HEK293 (cell line): Measurements from ENCODE around the gene TICRR.

Experiments used
- BCL11A ChIP-seq: fragments of 450-650 bp; formaldehyde crosslinking; IDR thresholded peaks from 2 replicates; pipeline ENCODE4 v1.5.1; 2016; ENCODE audit warnings: low read depth, missing biosample characterization, missing genetic modification characterization
- BCL11B ChIP-seq: fragments of 450-650 bp; formaldehyde crosslinking; IDR thresholded peaks from 2 replicates; pipeline ENCODE4 v1.5.1; 2016; ENCODE audit warnings: low read depth, missing biosample characterization, missing genetic modification characterization
- EGR2 ChIP-seq: fragments of 450-650 bp; formaldehyde crosslinking; IDR thresholded peaks from 2 replicates; pipeline ENCODE4 v1.5.1; 2016; ENCODE audit warnings: low read depth, missing biosample characterization, missing genetic modification characterization
- GFI1B ChIP-seq: fragments of 450-650 bp; formaldehyde crosslinking; IDR thresholded peaks from 2 replicates; pipeline ENCODE4 v1.5.1; 2016; ENCODE audit warnings: missing biosample characterization, missing genetic modification characterization
- KLF7 ChIP-seq: fragments of 450-650 bp; formaldehyde crosslinking; IDR thresholded peaks from 2 replicates; pipeline ENCODE4 v1.5.1; 2016; ENCODE audit warnings: missing biosample characterization, missing genetic modification characterization, borderline replicate concordance
- KLF8 ChIP-seq: fragments of 450-650 bp; formaldehyde crosslinking; IDR thresholded peaks from 2 replicates; pipeline ENCODE4 v1.5.1; 2016; ENCODE audit warnings: missing biosample characterization, missing genetic modification characterization
- SP7 ChIP-seq: fragments of 450-650 bp; formaldehyde crosslinking; IDR thresholded peaks from 2 replicates; pipeline ENCODE4 v1.5.1; 2016; ENCODE audit warnings: missing biosample characterization, missing genetic modification characterization
- WT1 ChIP-seq: fragments of 450-650 bp; formaldehyde crosslinking; IDR thresholded peaks from 2 replicates; pipeline ENCODE4 v1.5.1; 2016; ENCODE audit warnings: missing biosample characterization, missing genetic modification characterization
- ZFP37 ChIP-seq: fragments of 450-650 bp; formaldehyde crosslinking; IDR thresholded peaks from 2 replicates; pipeline ENCODE4 v1.5.1; 2016; ENCODE audit warnings: missing biosample characterization, missing genetic modification characterization
- ZIC2 ChIP-seq: fragments of 450-650 bp; formaldehyde crosslinking; IDR thresholded peaks from 2 replicates; pipeline ENCODE4 v1.5.1; 2016; ENCODE audit warnings: missing biosample characterization, missing genetic modification characterization
- ZNF155 ChIP-seq: fragments of 450-650 bp; formaldehyde crosslinking; IDR thresholded peaks from 2 replicates; pipeline ENCODE4 v1.5.1; 2016; ENCODE audit warnings: missing biosample characterization, missing genetic modification characterization
- ZNF24 ChIP-seq: fragments of 450-650 bp; formaldehyde crosslinking; IDR thresholded peaks from 2 replicates; pipeline ENCODE4 v1.5.1; 2016; ENCODE audit warnings: missing biosample characterization, missing genetic modification characterization
- ZNF366 ChIP-seq: fragments of 450-650 bp; formaldehyde crosslinking; conservative IDR thresholded peaks from 2 replicates; pipeline ENCODE4 v1.5.1; 2016; ENCODE audit warnings: missing biosample characterization, missing genetic modification characterization
- ZNF48 ChIP-seq: fragments of 450-650 bp; formaldehyde crosslinking; IDR thresholded peaks from 2 replicates; pipeline ENCODE4 v1.5.1; 2016; ENCODE audit warnings: missing biosample characterization, missing genetic modification characterization
- ZNF521 ChIP-seq: fragments of 450-650 bp; formaldehyde crosslinking; IDR thresholded peaks from 2 replicates; pipeline ENCODE4 v1.5.1; 2017; ENCODE audit warnings: missing biosample characterization, mild to moderate bottlenecking, missing genetic modification characterization
- ZNF549 ChIP-seq: fragments of 450-650 bp; IDR thresholded peaks from 2 replicates; pipeline ENCODE4 v1.5.1; 2018; ENCODE audit warnings: missing biosample characterization, missing genetic modification characterization, mild to moderate bottlenecking, inconsistent platforms, moderate library complexity
- ZNF654 ChIP-seq: fragments of 450-650 bp; formaldehyde crosslinking; IDR thresholded peaks from 2 replicates; pipeline ENCODE4 v1.5.1; 2016; ENCODE audit warnings: low read depth, missing biosample characterization, missing genetic modification characterization
- ZNF677 ChIP-seq: fragments of 450-650 bp; IDR thresholded peaks from 2 replicates; pipeline ENCODE4 v1.5.0; 2018; ENCODE audit warnings: missing biosample characterization, mild to moderate bottlenecking, missing genetic modification characterization, moderate library complexity
- ZNF837 ChIP-seq: fragments of 450-650 bp; formaldehyde crosslinking; IDR thresholded peaks from 2 replicates; pipeline ENCODE4 v1.5.1; 2016; ENCODE audit warnings: missing biosample characterization, missing genetic modification characterization
- ZXDB ChIP-seq: fragments of 450-650 bp; formaldehyde crosslinking; IDR thresholded peaks from 2 replicates; pipeline ENCODE4 v1.5.1; 2016; ENCODE audit warnings: missing biosample characterization, missing genetic modification characterization
- TF ChIP-seq, protein P1 (sequence below): fragments of 450-650 bp; formaldehyde crosslinking; IDR thresholded peaks from 2 replicates; pipeline ENCODE4 v1.5.1; 2016; ENCODE audit warnings: missing biosample characterization, missing genetic modification characterization, borderline replicate concordance
- TF ChIP-seq, protein P2 (sequence below): fragments of 450-650 bp; formaldehyde crosslinking; IDR thresholded peaks from 2 replicates; pipeline ENCODE4 v1.5.1; 2016; ENCODE audit warnings: missing biosample characterization, missing genetic modification characterization
- TF ChIP-seq, protein P3 (sequence below): fragments of 450-650 bp; formaldehyde crosslinking; IDR thresholded peaks from 2 replicates; pipeline ENCODE4 v1.5.1; 2016; ENCODE audit warnings: missing biosample characterization, missing genetic modification characterization
- TF ChIP-seq, protein P4 (sequence below): fragments of 450-650 bp; formaldehyde crosslinking; IDR thresholded peaks from 2 replicates; pipeline ENCODE4 v1.5.1; 2016; ENCODE audit warnings: missing biosample characterization, missing genetic modification characterization
- TF ChIP-seq, protein P5 (sequence below): fragments of 450-650 bp; formaldehyde crosslinking; IDR thresholded peaks from 2 replicates; pipeline ENCODE4 v1.5.1; 2016; ENCODE audit warnings: missing biosample characterization, missing genetic modification characterization
- TF ChIP-seq, protein P6 (sequence below): fragments of 450-650 bp; formaldehyde crosslinking; IDR thresholded peaks from 2 replicates; pipeline ENCODE4 v1.5.1; 2016; ENCODE audit warnings: missing biosample characterization, missing genetic modification characterization

Gene TICRR

DNA sequence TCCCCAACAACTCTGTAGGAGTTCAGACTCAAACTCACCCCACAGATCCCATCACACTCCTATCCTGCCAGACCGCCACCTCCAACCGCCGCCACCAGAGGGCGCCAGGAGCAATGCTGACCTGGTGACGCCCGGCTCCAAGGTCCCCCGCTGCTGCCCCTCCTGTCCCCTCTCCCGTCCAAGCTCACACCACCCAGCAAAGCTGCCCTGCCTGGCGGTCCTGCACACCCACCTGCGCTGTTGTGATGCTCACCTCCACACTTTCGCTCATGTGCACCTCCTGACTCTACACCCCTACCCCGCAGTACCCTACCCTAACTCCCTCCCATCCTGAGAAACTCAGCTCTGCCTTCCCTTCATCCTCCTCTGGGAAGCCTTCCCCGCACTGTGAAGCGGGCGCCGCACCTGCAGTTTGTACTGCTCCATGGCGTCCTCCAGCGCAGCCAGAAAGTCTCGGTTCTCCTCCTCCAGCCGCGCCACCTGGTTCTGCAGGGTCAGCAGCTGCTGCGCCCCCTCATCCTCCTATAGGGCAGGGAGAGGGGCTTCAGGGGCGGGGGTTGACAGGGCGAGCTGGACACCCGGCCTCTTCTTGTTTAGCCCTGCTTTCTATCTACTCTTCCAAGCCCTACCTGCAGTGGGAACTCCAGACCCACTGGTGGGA, 72.1 kb downstream of the TICRR start (continued):
- no peak for TF ChIP-seq ZNF654 (tag by site-specific recombination)
- peak; percentile 34; the same call in 1 of the 2 replicates for TF ChIP-seq KLF7 (tag by site-specific recombination)
- TF ChIP-seq ZNF549 (tag by site-specific recombination): no peak
- TF ChIP-seq ZNF677 (tag by site-specific recombination): no peak
- TF ChIP-seq SP7 (tag by site-specific recombination): peak; percentile 39; the same call in 1 of the 2 replicates
- TF ChIP-seq ZNF366 (tag by site-specific recombination): peak; percentile 59
- peak; percentile 31; the same call in 1 of the 2 replicates for TF ChIP-seq ZIC2 (tag by site-specific recombination)
- TF ChIP-seq, protein P1, sequence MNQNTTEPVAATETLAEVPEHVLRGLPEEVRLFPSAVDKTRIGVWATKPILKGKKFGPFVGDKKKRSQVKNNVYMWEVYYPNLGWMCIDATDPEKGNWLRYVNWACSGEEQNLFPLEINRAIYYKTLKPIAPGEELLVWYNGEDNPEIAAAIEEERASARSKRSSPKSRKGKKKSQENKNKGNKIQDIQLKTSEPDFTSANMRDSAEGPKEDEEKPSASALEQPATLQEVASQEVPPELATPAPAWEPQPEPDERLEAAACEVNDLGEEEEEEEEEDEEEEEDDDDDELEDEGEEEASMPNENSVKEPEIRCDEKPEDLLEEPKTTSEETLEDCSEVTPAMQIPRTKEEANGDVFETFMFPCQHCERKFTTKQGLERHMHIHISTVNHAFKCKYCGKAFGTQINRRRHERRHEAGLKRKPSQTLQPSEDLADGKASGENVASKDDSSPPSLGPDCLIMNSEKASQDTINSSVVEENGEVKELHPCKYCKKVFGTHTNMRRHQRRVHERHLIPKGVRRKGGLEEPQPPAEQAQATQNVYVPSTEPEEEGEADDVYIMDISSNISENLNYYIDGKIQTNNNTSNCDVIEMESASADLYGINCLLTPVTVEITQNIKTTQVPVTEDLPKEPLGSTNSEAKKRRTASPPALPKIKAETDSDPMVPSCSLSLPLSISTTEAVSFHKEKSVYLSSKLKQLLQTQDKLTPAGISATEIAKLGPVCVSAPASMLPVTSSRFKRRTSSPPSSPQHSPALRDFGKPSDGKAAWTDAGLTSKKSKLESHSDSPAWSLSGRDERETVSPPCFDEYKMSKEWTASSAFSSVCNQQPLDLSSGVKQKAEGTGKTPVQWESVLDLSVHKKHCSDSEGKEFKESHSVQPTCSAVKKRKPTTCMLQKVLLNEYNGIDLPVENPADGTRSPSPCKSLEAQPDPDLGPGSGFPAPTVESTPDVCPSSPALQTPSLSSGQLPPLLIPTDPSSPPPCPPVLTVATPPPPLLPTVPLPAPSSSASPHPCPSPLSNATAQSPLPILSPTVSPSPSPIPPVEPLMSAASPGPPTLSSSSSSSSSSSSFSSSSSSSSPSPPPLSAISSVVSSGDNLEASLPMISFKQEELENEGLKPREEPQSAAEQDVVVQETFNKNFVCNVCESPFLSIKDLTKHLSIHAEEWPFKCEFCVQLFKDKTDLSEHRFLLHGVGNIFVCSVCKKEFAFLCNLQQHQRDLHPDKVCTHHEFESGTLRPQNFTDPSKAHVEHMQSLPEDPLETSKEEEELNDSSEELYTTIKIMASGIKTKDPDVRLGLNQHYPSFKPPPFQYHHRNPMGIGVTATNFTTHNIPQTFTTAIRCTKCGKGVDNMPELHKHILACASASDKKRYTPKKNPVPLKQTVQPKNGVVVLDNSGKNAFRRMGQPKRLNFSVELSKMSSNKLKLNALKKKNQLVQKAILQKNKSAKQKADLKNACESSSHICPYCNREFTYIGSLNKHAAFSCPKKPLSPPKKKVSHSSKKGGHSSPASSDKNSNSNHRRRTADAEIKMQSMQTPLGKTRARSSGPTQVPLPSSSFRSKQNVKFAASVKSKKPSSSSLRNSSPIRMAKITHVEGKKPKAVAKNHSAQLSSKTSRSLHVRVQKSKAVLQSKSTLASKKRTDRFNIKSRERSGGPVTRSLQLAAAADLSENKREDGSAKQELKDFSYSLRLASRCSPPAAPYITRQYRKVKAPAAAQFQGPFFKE: 0 out of 2 replicates have a peak, but pooled peaks have one; percentile 54
- TF ChIP-seq ZNF155 (tag by site-specific recombination): no peak
- TF ChIP-seq ZNF837 (tag by site-specific recombination): no peak
- TF ChIP-seq, protein P2, sequence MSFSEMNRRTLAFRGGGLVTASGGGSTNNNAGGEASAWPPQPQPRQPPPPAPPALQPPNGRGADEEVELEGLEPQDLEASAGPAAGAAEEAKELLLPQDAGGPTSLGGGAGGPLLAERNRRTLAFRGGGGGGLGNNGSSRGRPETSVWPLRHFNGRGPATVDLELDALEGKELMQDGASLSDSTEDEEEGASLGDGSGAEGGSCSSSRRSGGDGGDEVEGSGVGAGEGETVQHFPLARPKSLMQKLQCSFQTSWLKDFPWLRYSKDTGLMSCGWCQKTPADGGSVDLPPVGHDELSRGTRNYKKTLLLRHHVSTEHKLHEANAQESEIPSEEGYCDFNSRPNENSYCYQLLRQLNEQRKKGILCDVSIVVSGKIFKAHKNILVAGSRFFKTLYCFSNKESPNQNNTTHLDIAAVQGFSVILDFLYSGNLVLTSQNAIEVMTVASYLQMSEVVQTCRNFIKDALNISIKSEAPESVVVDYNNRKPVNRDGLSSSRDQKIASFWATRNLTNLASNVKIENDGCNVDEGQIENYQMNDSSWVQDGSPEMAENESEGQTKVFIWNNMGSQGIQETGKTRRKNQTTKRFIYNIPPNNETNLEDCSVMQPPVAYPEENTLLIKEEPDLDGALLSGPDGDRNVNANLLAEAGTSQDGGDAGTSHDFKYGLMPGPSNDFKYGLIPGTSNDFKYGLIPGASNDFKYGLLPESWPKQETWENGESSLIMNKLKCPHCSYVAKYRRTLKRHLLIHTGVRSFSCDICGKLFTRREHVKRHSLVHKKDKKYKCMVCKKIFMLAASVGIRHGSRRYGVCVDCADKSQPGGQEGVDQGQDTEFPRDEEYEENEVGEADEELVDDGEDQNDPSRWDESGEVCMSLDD (tag by site-specific recombination): peak; percentile 62; the same call in 1 of the 2 replicates
- TF ChIP-seq, protein P3, sequence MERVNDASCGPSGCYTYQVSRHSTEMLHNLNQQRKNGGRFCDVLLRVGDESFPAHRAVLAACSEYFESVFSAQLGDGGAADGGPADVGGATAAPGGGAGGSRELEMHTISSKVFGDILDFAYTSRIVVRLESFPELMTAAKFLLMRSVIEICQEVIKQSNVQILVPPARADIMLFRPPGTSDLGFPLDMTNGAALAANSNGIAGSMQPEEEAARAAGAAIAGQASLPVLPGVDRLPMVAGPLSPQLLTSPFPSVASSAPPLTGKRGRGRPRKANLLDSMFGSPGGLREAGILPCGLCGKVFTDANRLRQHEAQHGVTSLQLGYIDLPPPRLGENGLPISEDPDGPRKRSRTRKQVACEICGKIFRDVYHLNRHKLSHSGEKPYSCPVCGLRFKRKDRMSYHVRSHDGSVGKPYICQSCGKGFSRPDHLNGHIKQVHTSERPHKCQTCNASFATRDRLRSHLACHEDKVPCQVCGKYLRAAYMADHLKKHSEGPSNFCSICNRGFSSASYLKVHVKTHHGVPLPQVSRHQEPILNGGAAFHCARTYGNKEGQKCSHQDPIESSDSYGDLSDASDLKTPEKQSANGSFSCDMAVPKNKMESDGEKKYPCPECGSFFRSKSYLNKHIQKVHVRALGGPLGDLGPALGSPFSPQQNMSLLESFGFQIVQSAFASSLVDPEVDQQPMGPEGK: peak; percentile 87
- no peak for TF ChIP-seq ZNF521 (tag by site-specific recombination)
- TF ChIP-seq, protein P4, sequence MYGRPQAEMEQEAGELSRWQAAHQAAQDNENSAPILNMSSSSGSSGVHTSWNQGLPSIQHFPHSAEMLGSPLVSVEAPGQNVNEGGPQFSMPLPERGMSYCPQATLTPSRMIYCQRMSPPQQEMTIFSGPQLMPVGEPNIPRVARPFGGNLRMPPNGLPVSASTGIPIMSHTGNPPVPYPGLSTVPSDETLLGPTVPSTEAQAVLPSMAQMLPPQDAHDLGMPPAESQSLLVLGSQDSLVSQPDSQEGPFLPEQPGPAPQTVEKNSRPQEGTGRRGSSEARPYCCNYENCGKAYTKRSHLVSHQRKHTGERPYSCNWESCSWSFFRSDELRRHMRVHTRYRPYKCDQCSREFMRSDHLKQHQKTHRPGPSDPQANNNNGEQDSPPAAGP: peak; percentile 80; the same call in 1 of the 2 replicates
- TF ChIP-seq BCL11B (tag by site-specific recombination): peak; percentile 61; the same call in 1 of the 2 replicates
- TF ChIP-seq ZXDB (tag by site-specific recombination): 0 out of 2 replicates have a peak, but pooled peaks have one; percentile 20
- 0 out of 2 replicates have a peak, but pooled peaks have one; percentile 10 for TF ChIP-seq EGR2 (tag by site-specific recombination)
- TF ChIP-seq ZNF24 (tag by site-specific recombination): peak; percentile 21; the same call in 1 of the 2 replicates
- TF ChIP-seq, protein P5, sequence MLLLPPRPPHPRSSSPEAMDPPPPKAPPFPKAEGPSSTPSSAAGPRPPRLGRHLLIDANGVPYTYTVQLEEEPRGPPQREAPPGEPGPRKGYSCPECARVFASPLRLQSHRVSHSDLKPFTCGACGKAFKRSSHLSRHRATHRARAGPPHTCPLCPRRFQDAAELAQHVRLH: 0 out of 2 replicates have a peak, but pooled peaks have one; percentile 29
- TF ChIP-seq BCL11A (tag by site-specific recombination): 0 out of 2 replicates have a peak, but pooled peaks have one; percentile 67
- TF ChIP-seq KLF8 (tag by site-specific recombination): peak; percentile 53; the same call in 1 of the 2 replicates
- TF ChIP-seq ZFP37: peak; percentile 66; the same call in 1 of the 2 replicates
- TF ChIP-seq WT1 (tag by site-specific recombination): peak; percentile 22; the same call in 1 of the 2 replicates
- no peak for TF ChIP-seq GFI1B (tag by site-specific recombination)
- no peak for TF ChIP-seq ZNF48 (tag by site-specific recombination)
- TF ChIP-seq, protein P6, sequence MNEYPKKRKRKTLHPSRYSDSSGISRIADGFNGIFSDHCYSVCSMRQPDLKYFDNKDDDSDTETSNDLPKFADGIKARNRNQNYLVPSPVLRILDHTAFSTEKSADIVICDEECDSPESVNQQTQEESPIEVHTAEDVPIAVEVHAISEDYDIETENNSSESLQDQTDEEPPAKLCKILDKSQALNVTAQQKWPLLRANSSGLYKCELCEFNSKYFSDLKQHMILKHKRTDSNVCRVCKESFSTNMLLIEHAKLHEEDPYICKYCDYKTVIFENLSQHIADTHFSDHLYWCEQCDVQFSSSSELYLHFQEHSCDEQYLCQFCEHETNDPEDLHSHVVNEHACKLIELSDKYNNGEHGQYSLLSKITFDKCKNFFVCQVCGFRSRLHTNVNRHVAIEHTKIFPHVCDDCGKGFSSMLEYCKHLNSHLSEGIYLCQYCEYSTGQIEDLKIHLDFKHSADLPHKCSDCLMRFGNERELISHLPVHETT: no peak
- TF ChIP-seq, all 188 proteins: peak for 28
